Measurements from ENCODE around the gene ASPN.

ASPN gene

DNA sequence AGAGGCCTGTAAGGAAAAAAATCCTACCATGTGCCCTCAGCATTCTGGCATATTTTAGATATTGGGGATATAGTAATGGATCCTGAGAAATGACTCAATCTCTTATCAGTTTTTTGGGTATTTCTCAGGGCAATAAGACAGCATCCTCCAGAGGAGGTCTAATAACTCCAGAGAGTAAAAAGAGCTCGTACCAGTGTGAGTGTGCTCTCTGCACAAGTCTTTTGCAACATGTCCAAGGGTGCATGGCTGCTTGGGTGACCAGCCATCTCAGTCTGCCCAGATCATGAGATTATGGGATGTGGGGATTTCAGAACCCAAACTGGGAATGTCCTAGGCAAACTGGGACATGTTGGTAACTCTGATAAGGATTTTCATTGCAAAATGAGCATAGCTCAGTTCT is 15.3 kb downstream of the ASPN start:
- no peak for DNase-seq

DNA sequence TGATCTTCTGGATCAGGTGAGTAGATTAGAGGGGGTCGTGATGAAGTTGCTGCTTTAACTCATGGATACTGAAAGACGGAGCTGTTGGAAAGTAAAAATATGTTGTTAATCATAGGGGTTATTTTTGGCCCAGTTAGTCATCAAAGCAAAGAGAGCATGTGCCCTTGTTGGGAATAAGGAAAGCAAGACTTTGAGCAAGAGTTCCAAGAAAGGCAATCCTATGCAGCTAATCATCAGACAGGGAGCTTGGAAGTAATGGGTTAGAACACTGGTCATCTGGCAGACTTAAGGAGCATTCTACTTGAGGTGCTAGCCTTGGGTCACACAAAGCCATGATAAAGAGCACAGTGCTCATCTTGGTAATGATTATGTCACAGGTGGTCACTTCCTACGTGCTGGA is 18.3 kb downstream of the ASPN start:
- DNase-seq: no peak

DNA sequence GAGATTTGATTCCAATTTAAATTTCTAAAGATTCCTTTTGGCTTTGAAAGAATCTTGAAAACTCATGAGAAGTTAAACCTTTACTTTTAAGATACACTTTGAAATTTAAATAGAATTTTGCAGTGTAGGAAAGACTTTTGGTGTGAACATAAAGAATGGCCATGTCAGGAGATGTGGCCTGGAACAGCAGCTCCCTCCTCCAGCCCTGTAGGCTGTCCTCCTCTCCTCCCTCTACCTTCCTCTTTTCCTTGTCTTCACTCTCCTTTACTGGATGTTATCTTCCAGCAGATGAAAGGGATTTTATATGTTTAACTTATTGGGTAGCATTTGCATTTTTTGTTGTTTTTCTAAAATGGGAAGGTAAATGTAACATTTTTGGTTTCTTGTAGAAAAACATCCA is 18.9 kb downstream of the ASPN start:
- DNase-seq: no peak

DNA sequence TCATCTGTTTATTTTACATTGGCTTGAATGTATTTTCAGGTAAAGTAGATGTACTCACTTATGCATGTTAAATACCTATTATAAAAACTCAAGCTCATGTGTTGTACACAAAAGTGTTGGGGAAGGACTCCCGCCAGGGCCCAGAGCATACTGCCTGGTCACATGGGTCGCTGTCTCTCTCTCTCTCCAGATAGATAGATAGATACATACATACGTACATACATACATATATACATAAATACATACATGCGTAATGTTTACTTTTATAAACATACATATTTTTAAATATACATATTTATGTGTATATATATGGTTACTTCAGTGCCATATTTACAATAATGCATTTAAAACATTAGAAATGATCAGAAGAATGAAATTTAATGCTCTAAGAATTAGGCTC is 24.7 kb downstream of the ASPN start:
- DNase-seq: no peak

DNA sequence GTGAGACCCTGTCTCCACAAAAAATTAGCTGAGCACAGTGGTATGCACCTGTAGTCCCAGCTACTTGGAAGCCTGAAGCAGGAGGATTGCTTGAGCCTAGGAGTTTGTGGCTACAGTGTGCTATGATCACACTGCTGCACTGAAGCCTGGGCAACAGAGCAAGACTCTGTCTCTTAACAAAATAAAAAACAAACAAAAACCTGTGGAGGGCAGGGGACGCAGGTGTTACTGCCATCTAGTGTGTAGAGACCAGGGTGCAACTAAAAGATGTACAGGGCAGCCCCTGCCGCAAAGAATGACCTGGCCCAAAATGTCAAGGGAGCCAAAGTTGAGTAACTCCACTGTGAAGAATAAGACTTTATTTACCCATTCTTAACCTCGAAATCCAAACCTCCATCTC is 27.1 kb downstream of the ASPN start:
- DNase-seq: peak; percentile 61

DNA sequence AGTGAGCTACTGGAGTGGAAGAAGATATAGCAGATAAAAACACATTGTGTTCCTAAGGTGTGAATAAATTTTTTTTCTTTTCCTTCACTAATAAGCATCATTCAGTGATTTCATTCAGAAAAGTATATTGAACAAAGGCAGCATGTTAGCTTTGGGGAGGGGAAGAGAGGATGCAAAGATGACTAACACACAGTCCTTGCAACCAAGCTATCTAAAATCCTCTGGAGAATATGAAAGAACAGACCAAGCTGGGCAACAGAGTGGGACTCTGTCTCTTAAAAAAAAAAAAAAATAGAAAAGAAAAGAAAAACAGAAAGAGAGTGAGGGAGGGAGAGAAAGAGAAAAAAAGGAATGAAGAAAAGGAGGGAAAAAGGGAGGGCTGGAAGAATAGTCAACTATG is 35.8 kb downstream of the ASPN start:
- DNase-seq: peak; percentile 88

DNA sequence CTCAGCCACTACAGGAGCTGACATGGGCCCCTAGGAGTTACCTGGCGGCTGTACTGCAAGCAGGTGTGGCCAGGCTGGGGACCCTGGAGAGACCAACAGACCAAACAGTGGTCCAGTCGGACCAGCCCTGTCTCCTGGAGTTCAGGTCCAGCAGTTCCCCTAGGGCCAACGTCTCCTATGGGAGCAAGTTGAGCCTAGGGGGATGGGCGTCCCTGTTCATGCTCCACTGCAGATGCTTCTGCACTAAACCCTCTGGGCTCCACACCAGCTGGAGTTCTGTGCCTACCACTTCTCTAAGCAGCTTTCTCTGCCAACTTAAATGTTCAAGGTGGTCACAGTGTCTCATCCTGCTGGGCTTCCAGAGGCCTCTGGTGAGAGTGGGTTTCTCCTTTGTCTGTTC is 37.5 kb downstream of the ASPN start:
- DNase-seq: peak; percentile 98

DNA sequence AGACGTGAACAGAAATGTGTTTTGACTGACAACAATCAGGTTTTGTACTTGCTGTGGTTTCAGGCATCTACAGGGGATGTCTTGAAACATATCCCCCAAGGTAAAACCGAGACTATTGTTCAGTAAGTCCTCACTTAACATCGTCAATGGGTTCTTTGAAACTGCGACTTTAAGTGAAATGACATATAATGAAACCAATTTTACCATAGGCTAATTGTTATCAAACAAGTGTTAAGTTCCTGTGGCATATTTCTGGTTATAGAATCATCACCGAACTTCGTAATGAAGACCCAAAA is 41.6 kb downstream of the ASPN start:
- no peak for DNase-seq

DNA sequence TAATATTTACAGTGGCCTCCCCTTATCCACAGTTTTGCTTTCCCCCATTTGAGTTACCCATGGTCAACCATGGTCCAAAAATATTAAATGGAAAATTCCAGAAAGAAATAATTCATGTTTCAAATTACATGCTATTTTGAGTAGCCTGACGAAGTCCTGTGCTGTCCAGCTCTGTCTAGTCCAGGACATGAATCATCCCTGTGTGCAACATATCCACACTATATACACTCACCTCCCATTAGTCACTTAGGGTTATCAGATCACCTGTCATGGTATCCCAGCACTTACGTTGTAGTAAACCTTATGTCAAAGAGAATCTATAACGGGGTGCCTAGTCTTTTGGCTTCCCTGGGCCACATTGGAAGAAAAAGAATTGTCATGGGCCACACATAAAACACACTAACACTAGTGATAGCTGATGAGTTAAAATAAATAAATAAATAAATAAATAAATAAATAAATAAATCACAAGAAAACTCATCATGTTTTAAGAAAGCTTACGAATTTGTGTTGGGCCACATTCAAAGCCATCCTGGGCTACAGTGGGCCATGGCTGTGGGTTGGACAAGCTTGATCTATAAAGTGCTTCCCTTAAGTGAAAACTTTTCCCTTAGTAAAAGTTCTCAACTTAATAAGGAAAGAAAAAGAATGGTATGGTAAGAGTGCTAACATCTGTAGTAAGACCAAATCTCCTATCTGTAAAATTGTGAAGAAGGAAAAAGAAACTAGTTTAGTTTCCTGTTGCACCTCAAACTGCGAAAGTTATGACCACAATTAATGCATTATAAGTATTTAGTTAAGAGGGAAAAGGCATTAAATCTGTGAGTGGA is 42.2 kb downstream of the ASPN start:
- DNase-seq: no peak

DNA sequence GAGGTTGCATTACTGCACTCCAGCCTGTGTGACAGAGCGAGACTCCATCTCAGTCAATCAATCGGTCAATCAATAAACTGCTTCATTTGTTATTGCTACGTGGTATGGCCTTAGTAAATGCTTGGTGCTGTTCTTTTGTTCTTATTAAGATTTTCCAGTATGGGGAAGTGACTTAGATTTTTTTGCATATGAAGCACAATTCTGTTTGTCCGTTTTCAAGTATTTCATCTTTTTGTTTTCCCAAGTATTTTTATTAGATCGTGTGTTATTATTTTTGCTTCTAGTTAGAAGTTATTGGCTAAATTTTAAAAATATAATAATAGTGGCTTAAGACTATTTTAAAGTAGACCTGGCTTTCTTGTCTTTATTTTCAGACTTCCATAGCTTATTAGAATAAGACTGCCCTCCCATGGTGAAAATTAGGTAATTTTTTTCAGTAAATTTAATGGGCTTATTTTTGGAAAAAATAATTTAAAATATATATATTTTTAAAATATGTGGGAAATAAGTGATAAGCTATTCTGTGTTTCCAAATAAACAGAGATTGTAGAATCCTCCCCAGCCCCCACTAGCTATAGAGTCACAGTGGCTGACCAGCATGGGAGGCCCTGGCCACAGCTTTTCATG is 43.3 kb downstream of the ASPN start:
- peak; percentile 41 for DNase-seq

DNA sequence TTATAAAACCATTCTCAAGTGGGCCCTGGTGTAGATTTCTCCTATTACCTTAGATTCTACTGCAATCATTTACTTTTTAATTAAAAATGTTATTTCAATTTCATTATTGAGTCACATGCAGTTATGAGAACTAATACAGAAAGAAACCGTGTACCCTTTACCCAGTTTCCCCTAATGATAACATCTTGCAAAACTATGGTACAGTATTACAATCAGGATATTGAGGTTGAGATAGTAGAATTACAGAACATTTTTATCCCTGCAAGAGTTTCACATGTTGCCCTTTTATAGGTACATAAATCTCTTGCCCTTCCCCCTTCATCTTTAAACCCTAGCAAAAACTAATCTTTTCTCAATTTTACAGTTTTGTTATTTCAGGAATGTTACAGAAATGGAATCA is 47.0 kb downstream of the ASPN start:
- no peak for DNase-seq

DNA sequence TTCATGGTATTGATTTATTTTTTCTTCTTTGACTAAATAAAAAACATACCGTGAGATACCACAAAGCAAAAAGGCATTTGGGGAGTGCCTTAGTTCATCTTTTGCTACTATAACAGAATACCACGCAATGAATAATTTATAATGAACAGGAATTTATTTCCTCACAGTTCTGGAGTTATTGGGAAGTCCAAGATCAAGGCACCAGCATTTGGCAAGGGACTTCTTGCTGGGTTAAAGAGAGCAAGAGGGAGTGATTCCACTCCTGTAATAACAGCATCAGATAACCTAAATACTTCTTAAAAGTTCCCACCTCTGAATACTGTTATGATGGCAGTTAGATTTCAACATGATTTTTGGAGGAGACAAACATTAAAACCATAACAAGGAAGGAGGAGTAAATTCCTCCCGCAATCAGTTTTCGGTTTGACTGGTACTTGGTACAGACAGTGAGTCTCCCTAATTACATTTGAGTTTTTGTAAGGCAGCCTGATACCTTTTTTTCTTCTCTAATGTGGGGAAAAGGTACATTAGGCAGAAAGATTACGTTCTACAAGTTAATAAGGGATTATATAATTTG is 49.2 kb downstream of the ASPN start:
- no peak for DNase-seq

DNA sequence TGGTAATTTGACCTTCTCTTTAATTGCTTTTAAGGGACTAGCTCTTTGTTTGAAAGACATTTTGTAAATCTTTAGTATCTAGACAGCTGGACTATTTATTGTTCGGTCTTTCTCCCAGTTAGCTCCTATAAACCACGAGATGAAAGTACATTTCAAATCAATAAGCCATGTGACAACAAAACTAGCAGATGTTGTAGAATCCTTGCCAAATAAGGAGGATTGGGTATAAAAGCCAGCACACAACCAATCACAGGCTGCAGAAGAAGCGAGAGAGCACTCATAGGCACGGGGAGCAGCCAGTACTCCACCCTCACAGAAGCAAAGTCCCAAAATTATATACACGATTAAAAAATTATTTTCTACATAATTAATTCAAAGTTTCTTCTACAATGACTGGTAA is 50.0 kb downstream of the ASPN start:
- DNase-seq: peak; percentile 48

DNA sequence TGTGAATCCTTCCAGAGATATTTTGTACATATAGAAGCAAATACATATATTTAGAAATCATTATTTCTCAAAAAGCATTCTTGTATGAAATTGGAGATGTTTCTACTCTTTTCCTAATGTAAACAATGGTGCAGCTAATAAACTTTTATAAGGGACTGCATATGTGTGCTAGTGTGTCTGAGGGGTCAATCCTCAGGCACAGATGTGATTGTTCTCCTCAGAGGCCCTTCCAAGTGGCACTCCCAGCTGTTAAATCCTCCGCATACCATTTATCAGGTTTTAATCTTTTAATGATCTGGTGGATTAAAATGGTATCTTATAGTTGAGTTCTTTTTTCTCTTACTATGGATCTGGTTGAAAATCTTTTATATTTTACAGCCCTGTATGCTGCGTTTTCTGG is 52.5 kb downstream of the ASPN start:
- DNase-seq: no peak

DNA sequence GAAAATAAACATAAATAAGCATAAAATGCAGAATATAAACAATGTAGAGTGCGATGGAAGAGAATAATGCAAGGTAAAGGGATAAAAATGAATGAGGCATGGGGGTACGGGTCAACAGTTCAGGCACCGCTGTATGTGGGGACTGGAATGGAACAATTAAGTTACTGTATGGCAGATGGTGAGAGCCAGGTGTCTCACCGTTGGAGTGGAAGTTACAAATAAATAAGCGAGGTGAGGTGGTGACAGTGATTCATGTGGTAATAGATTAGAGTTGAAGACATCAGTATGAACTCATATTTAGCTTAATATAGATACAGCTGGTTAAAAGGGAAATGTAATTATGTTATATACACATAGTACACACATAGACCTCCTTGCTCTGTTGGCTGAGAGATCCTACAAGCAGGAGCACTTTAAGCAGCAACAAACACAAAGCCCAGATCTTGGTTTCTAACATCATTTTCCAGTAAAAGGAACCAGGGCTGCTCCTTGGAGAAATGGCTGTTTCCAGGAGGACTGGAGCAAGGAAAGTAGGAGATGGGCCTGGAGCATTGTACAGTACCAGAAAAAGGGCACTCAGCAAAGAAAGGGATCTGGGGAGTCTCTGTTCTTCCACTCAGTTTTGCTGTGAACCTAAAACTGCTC is 55.7 kb downstream of the ASPN start:
- peak; percentile 99 for DNase-seq

DNA sequence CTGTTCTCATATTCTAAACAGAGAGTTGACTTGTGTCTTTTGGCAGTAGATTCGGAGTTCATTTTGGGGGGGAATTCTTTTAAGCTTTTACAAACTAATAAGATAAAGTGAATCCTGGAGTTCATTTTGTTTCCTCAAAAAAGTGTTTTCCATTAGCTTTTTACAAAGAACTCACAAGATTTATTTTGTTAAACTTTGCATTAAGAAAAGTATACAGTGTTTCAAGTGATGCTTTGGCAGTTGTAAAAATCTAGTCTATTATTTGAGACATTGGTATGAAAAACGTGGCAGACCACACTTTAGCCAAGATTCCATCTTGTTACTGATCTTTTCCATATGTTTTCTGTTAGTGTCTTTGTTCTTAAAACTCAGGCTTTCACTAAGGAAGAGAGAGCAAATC is 56.8 kb downstream of the ASPN start:
- peak; percentile 70 for DNase-seq

DNA sequence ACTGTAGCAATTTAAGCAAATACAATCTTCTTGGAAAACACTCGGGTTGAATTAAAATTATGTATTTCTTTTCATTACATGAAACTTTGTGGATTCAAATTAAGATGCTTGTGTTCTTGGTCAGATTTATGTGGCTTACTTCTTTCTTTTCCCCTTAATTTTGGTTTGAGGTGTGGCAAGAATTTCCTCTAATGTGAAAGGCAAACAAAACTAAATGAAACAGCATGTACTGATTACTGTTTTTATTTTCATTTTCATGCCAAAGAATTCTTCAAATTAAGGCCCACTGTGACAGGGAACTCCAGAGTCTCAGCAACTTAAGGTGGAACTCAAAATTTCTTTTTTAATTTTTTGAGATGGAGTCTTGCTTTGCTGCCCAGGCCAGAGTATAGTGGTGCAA is 58.0 kb downstream of the ASPN start, which contains the start of gene OMD:
TSS of gene OMD (minus strand) at position 132 of the 400 bp plus-strand sequence. CDS start 6,913 bp downstream, outside the sequence.
- peak; percentile 71 for DNase-seq

DNA sequence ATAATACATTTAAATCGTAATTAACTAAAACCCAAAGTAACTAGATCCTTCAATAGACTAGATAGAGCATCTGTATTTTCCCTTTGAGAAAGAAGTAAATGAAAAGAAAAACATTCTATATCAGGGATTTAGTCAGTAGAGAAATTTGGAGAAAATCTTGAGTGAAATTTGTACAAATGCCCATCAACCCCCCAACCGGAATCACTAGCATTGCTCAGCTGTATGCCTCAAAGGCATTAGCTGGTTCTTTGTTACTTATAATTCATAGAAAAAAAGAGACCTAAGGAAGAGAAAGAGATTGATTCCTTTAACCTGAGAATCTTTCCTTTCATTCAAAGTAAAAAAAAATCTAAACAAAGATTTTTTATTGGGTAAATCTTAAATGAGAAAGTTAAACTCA is 58.7 kb downstream of the ASPN start:
- peak; percentile 65 for DNase-seq

DNA sequence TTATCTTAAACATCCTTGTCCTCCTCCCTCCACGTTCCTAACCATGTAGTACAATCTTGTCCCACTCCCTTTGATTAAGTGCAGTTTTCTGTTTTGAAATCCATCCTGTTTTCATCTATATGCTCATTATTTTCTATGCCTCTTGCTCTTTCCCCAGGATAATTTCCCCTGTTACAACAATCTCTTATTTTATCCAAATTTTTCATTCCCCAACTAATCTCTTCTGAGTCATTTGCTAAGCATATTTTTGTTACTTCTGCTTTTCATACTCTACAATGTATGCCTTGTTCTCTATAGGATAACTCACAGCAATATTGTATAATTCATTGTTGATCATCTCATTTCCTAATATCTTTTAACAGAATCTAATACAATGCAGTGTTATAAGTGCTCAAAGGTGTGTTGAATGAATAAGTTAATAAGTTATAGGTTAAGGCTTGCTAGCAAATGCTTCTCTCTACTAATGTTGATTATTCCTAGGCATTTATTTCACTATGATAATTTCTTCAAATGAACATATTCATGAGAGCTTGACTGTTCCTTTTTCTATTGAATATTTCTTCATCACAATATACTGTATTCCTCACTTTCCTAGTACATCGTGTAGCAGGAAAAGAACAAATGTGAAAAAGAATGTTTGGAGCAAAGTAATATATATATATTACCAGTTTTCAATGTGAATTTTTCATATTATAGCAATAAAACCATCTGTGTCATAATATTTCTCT is 59.5 kb downstream of the ASPN start:
- DNase-seq: no peak

DNA sequence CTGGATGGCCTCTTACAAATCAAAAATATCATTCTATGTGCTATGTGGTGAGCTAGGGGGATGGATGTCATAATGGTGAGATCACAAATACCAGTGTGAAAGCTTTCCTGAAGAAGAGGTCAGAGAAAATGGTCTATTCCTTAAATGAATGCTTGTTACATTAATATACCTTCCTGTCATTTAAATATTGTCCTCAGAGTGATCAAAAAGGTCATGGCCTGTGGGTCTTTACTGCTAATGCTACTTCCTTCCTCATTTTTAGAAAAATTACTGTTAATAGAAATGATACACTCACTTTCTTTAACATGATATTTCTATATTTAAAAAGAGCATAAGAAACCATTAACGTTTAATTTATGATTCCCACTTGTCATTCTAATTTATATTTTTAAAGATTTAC is 67.7 kb downstream of the ASPN start:
- peak; percentile 13 for DNase-seq

DNA sequence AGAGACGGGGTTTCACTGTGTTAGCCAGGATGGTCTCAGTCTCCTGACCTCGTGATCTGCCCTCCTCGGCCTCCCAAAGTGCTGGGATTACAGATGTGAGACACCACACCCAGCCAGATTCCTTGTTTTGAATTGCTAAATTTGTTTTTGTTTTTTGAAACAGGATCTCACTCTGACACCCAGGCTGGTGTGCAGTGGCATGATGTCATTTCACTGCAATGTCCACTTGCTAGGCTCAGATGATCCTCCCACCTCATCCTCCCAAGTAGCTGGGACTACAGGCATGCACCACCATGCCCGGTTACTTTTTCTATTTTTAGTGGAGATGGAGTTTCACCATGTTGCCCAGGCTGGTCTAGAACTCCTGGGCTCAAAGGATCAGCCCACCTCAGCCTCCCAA is 71.1 kb downstream of the ASPN start:
- DNase-seq: peak; percentile 17

DNA sequence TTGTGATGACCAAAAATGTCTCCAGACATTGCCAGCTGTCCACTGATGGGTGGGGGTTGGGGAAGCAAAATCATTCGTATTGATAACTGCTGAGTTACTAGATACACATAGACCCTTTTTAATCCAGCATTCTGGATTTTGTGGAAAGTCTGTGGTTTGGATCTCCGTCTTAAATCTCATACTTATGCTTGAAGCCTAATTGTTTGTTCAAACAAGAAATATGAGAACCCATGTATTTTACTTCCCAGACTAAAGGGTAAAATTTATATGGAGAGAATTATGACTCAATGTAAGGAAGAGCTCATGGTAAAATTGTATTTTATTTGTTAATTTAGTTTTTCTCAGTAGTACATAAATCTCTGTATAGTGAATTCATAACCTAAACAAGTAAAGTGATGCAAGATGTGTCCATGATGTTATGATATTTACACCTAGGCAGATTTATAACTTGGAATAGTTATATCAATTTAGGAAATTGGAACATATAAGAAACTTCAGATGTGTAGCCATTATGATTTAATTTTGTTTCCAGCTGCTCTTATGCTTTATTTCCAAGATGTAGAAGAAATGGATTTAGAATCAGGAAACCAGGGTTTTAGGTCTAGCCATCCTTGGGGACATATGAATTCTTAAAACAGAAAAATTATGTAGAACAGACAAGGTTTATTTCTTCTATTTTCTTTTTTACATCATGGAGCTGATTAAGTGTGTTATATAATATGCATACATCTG is 73.4 kb downstream of the ASPN start:
- no peak for DNase-seq

DNA sequence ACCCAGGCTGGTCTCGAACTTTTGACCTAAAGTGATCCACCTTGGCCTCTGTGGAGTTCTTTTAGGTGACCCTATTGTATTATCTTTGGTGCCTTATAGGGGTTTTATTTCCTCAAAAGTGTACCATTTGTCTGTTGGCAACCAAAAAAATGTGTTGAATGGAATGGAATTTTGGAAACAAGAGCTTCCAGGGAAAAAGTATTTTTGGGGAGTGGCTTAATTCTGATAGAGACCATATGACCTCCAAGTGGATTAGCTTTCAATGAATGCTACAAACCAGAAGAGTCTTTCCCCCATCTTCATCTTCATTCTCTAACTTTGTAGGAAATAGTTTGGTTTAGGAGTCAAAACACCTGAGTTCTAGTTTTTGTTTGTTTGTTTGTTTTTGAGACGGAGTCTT is 74.5 kb downstream of the ASPN start:
- no peak for DNase-seq
